ENCODE data around the gene RBM38.

RBM38 gene

GRCh38 chr20:57387945-57388371, 3.2 kb upstream of the RBM38 start:
- Histone ChIP-seq H3K36me3 (replicated peaks; ENCODE audit: low read depth, low read length) (peaks cover 20% of the 10 kb centered on the region), H3K79me2 (ENCODE audit: low read length) (peaks cover 17% of the 10 kb centered on the region), H3K4me1 (ENCODE audit: low read length) (peaks cover 24% of the 10 kb centered on the region), H3K27me3 (ENCODE audit: low read depth, low read length) (no peaks in the 10 kb centered on the region), H3K9me3 (ENCODE audit: insufficient read depth, low read length) (no peaks in the 10 kb centered on the region), H3K4me2 (ENCODE audit: low read length) (no peak overlapping the region), H2AFZ (ENCODE audit: low read depth, low read length) (no peak overlapping the region), H3K4me3 (ENCODE audit: low read length) (no peak overlapping the region), H3K9ac (ENCODE audit: low read length) (no peak overlapping the region), H4K20me1 (ENCODE audit: insufficient read depth, low read length) (peaks cover 10% of the 10 kb centered on the region), H3K27ac (ENCODE audit: low read length) (no peak overlapping the region)
- TF ChIP-seq CTCF (IDR thresholded peaks at IDR 0.05; ENCODE audit: low read depth, low read length) (no peak), EZH2phosphoT487 (IDR thresholded peaks at IDR 0.05; ENCODE audit: low read depth) (no peak)

GRCh38 chr20:57388953-57389694, 2.1 kb upstream of the RBM38 start:
- peaks cover 22% of the 10 kb centered on the region for H4K20me1 ChIP-seq (ENCODE audit: insufficient read depth, low read length)
- peaks cover 35% of the 10 kb centered on the region for H3K4me1 ChIP-seq (ENCODE audit: low read length)
- H2AFZ ChIP-seq (ENCODE audit: low read depth, low read length) = peak overlapping the region; percentile 58; the same call in 1 of the 2 replicates
- peak overlapping the region; percentile 86 for H3K9ac ChIP-seq (ENCODE audit: low read length)
- H3K4me2 ChIP-seq (ENCODE audit: low read length) = peak overlapping the region; percentile 99
- H3K79me2 ChIP-seq (ENCODE audit: low read length) = peaks cover 28% of the 10 kb centered on the region
- H3K27ac ChIP-seq (ENCODE audit: low read length) = peak overlapping the region; percentile 83
- no peaks in the 10 kb centered on the region for H3K9me3 ChIP-seq (ENCODE audit: insufficient read depth, low read length)
- H3K36me3 ChIP-seq (replicated peaks; ENCODE audit: low read depth, low read length) = peaks cover 28% of the 10 kb centered on the region
- H3K27me3 ChIP-seq (ENCODE audit: low read depth, low read length) = no peaks in the 10 kb centered on the region
- TF ChIP-seq CTCF (IDR thresholded peaks at IDR 0.05; ENCODE audit: low read depth, low read length) (peak; percentile 81), EZH2phosphoT487 (IDR thresholded peaks at IDR 0.05; ENCODE audit: low read depth) (no peak)
- H3K4me3 ChIP-seq (ENCODE audit: low read length) = peak overlapping the region; percentile 76

GRCh38 chr20:57389695-57390603, 1.2 kb upstream of the RBM38 start:
- Histone ChIP-seq H2AFZ (ENCODE audit: low read depth, low read length) (peak overlapping the region; percentile 58), H3K79me2 (ENCODE audit: low read length) (peaks cover 37% of the 10 kb centered on the region), H3K4me3 (ENCODE audit: low read length) (peak overlapping the region; percentile 76), H3K9ac (ENCODE audit: low read length) (peak overlapping the region; percentile 86), H3K27ac (ENCODE audit: low read length) (peak overlapping the region; percentile 83), H3K4me1 (ENCODE audit: low read length) (peaks cover 43% of the 10 kb centered on the region), H3K4me2 (ENCODE audit: low read length) (peak overlapping the region; percentile 99), H3K27me3 (ENCODE audit: low read depth, low read length) (no peaks in the 10 kb centered on the region), H3K9me3 (ENCODE audit: insufficient read depth, low read length) (no peaks in the 10 kb centered on the region), H4K20me1 (ENCODE audit: insufficient read depth, low read length) (peaks cover 30% of the 10 kb centered on the region), H3K36me3 (replicated peaks; ENCODE audit: low read depth, low read length) (peaks cover 30% of the 10 kb centered on the region)
- TF ChIP-seq EZH2phosphoT487 (IDR thresholded peaks at IDR 0.05; ENCODE audit: low read depth) (no peak), CTCF (IDR thresholded peaks at IDR 0.05; ENCODE audit: low read depth, low read length) (no peak)
